HG02763 (cell line): ENCODE results near the gene PDZD2.
"Not testable (repeated sequence)": the region's sequence is repeated elsewhere in the genome, so short reads cannot be mapped to it uniquely, and the experiment has no call there.

Source experiments
- ATAC-seq: cut with Tn5 transposase; IDR thresholded peaks from one replicate; pipeline ENCODE4 v1.9.1; 2021; ENCODE audit warnings: mild to moderate bottlenecking, moderate library complexity; ENCODE audit not compliant: unreplicated experiment

Gene PDZD2

GRCh38 chr5:31731016-31731415, 92.1 kb downstream of the PDZD2 start:
- ATAC-seq = no peak

- no peak for ATAC-seq
Observed at GRCh38 chr5:31731710-31732301, 92.9 kb downstream of the PDZD2 start.

GRCh38 chr5:31732821-31733220, 93.9 kb downstream of the PDZD2 start:
- ATAC-seq = not testable (repeated sequence)

GRCh38 chr5:31733371-31733770, 94.4 kb downstream of the PDZD2 start:
- ATAC-seq = no peak

GRCh38 chr5:31736127-31736526, 97.2 kb downstream of the PDZD2 start:
- no peak for ATAC-seq

GRCh38 chr5:31738199-31738598, 99.3 kb downstream of the PDZD2 start:
- ATAC-seq = no peak

- no peak for ATAC-seq
Observed at GRCh38 chr5:31741496-31741895, 102.6 kb downstream of the PDZD2 start.

- ATAC-seq = no peak
Observed at GRCh38 chr5:31743678-31744077, 104.7 kb downstream of the PDZD2 start.

- ATAC-seq = no peak
Observed at GRCh38 chr5:31748458-31749172, 109.7 kb downstream of the PDZD2 start.

GRCh38 chr5:31750215-31750614, 111.3 kb downstream of the PDZD2 start:
- no peak for ATAC-seq

- no peak for ATAC-seq
Observed at GRCh38 chr5:31751610-31752009, 112.7 kb downstream of the PDZD2 start.

- ATAC-seq = no peak
Observed at GRCh38 chr5:31753700-31754357, 114.9 kb downstream of the PDZD2 start.

GRCh38 chr5:31754358-31754704, 115.4 kb downstream of the PDZD2 start:
- no peak for ATAC-seq

- no peak for ATAC-seq
Observed at GRCh38 chr5:31754741-31755675, 116.1 kb downstream of the PDZD2 start.

GRCh38 chr5:31755676-31756230, 116.8 kb downstream of the PDZD2 start:
- no peak for ATAC-seq

- no peak for ATAC-seq
Observed at GRCh38 chr5:31757806-31758205, 118.9 kb downstream of the PDZD2 start.

- no peak for ATAC-seq
Observed at GRCh38 chr5:31758803-31759425, 120.0 kb downstream of the PDZD2 start.

- no peak for ATAC-seq
Observed at GRCh38 chr5:31759925-31760324, 121.0 kb downstream of the PDZD2 start.

GRCh38 chr5:31761877-31762276, 122.9 kb downstream of the PDZD2 start:
- no peak for ATAC-seq

GRCh38 chr5:31763424-31763823, 124.5 kb downstream of the PDZD2 start:
- no peak for ATAC-seq
